ENCODE results near the gene PDCD7.
A peak's percentile ranks its signal among the peaks of the same experiment; 100 is the strongest.
"Not testable (repeated sequence)": the region's sequence is repeated elsewhere in the genome, so short reads cannot be mapped to it uniquely, and the experiment has no call there.

Gene PDCD7, protein sequence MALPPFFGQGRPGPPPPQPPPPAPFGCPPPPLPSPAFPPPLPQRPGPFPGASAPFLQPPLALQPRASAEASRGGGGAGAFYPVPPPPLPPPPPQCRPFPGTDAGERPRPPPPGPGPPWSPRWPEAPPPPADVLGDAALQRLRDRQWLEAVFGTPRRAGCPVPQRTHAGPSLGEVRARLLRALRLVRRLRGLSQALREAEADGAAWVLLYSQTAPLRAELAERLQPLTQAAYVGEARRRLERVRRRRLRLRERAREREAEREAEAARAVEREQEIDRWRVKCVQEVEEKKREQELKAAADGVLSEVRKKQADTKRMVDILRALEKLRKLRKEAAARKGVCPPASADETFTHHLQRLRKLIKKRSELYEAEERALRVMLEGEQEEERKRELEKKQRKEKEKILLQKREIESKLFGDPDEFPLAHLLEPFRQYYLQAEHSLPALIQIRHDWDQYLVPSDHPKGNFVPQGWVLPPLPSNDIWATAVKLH

DNA sequence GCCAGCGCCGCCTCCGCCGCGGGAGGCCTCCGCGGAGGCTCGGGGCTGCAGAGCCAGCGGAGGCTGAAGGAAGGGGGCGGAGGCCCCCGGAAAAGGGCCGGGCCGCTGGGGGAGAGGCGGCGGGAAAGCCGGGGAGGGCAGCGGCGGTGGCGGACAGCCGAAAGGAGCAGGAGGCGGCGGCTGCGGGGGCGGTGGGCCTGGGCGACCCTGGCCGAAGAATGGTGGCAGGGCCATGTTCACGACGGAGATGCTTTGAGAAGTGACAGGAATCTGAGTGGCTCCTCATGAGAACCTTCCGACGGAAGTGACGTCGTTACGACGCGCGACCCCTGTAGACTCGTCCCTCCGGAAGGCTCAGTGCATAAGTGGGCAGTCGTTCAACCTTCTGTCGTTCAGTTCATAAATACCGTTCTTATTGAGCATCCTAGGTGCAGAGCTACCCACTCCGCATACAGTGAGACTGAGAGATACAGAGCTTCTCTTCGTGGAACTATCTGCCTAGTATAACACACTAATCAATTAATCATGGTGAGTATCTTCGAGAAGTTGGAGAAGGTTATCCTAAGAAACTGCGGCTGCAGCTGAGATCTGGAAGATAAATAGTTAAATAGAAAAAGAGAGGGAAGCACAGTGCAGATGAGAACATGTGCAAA, at the start of gene PDCD7:
Gene PDCD7, minus strand, starts transcription at position 261 of the 653 bp plus-strand sequence. Its CDS starts 27 bp downstream, at position 234.
- peak; percentile 93 for DNase-seq (ENCODE audit: low spot score)

DNA sequence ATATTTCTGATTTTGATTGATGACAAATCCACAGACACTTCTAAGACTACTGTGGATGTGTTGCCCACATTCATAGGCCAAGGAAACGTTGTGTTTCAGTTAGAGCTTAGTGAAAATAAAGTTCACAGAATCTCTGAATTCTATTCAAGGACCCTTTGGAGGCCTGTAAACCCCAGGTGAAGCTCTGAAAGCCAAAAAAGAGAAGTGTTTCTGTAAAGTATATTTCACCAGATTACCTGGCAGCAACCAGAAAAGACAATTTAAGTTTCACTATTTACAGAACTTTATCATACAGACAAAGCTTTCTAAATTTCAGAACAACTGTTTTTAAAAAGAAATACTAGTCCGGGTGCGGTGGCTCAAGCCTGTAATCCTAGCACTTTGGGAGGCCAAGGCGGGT, 48.9 kb upstream of the PDCD7 start:
- DNase-seq (ENCODE audit: low spot score): no peak

DNA sequence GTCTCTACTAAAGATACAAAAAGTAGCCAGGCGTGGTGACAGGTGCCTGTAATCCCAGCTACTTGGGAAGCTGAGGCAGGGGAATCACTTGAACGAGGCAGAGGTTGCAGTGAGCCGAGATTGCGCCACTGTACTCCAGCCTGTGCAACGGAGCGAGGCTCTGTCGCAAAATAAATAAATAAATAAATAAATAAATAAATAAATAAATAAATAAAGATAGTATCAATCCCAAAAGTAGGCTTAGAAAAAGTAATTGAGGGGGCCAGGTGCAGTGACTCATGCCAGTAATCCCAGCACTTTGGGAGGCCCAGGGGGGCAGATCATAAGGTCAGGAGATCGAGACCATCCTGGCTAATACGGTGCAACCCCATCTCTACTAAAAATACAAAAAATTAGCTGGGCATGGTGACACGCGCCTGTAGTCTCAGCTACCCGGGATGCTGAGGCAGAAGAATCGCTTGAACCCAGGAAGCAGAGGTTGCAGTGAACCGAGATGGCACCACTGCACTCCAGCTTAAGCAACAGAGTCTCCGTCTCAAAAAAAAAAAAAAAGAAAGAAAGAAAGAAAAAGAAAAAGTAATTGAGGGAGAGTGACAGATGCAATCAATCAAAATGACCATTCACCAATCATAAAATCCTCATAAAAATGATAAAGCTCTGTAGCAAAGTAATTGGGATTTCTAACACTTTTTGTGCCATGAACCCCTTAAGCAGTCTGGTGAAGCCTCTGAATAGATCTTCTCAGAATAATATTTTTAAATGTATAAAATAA, 48.2 kb upstream of the PDCD7 start:
- DNase-seq (ENCODE audit: low spot score): not testable (repeated sequence)

DNA sequence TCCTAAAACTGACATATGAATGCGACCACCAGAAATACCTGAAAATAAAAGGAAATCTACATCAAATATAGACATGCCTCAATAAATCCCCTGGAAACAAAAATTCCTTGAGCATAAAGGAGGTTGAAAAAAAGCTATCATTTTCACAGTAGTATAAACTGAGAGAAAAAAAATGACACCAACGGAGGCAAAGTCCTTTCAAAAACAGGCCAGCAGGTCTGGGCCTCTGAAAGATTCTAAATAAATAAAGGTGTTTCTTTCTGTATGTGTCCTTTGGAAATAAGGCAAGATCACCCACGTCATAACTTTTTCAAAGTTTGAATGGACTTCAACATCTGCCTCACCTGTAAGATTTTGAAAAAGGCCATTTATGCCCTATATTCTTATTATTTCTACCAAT, 46.6 kb upstream of the PDCD7 start:
- DNase-seq (ENCODE audit: low spot score): no peak

DNA sequence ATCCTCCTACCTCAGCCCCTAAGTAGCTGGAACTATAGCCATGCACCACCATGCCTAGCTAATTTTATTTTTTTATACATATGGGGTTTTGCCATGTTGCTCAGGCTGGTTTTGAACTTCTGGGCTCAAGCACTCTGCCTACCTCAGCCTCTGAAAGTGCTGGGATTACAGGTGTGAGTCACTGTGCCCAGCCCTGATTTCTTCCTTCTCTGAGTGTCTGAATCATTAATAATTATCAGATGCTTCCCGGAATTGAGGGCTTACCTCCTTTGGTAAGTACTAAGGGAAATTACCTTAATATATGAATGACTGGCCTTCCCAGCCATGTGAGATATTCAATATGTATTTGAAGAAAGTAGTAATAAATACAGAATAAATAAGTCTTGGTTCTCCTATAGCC, 44.3 kb upstream of the PDCD7 start:
- DNase-seq (ENCODE audit: low spot score): no peak

DNA sequence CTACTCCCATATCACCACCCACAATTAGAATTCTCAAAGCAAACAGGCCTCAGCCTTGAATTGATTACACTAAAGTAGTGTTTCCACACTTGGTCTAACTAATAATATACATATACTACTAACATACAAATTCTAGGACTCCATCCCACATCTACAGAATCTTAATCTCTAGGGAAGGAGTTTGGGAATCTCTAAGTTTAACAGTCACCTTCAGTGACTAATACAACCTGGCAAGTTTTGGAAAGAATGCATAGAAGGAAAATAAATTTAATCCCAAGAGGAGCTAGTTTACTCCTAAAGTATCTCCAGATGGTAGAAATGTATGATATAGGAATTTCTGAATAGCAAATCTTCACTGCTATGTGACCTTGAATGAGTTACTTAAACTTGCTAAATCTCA, 42.4 kb upstream of the PDCD7 start:
- DNase-seq (ENCODE audit: low spot score): no peak

DNA sequence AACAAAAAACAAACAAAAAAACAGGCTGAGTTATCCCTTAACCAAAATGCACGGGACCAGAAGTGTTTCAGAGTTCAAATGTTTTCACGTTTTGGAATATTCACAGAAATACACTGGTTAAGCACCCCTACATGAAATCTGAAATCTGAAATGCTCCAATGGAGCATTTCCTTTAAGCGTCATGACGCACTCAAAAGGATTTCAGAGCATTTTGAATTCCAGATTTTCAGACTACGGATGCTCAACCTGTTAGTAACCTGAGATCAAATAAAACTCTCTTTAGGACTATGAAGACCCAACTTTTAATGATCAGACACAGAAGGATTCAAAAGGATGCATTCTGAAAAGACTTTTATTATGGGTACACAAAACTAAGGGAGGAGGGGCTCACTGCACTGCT, 41.9 kb upstream of the PDCD7 start:
- no peak for DNase-seq (ENCODE audit: low spot score)

DNA sequence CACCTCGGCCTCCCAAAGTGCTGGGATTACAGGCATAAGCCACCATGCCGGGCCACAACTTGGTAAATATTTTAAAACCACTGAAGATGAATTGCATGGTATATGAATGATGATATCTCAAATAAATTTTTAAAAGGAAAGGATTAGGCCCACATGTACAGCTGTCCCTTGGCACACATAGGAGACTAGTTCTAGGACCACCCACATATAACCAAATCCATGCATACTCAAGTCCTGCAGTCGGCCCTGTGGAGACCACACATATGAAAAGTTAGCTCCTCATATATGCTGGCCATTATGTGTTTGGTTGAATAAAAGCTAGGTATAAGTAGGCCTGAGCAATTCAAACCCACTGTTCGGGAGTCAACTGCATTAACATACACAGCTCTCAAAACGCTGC, 40.9 kb upstream of the PDCD7 start:
- no peak for DNase-seq (ENCODE audit: low spot score)

DNA sequence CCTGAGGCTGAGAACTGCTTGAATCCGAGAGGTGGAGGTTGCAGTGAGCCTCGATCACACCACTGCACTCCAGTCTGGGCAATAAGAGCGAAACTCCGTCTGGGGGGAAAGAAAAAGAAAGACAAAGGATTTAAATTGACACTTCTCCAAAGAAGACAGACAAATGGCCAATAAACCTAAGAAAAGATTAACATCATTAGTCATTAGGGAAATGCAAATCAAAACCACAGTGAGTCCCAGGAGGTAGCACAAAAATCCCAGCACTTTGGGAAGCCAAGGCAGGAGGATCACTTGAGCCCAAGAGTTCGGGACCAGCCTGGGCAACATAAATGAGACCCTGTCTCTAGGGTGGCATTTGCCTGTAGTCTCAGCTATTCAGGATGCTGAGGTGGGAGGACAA, 38.9 kb upstream of the PDCD7 start:
- DNase-seq (ENCODE audit: low spot score): no peak

DNA sequence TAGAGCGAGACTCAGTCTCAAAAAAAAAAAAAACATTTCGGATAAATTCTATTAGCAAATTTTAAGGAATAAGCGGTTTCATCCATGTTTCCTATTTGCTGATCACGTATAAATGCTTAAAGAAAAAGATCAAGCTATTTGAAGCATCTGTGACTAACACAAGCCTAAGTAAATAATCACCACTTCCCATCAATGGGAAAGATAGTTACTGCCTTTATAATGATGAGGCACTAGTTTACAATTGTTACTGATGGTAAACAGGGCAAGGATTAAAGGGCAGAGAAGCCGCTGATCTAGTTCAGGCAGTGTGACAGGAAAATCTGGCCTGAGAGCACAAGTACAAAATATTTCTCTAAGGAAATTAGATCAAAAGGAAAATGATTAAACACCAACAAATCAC, 37.8 kb upstream of the PDCD7 start:
- no peak for DNase-seq (ENCODE audit: low spot score)

DNA sequence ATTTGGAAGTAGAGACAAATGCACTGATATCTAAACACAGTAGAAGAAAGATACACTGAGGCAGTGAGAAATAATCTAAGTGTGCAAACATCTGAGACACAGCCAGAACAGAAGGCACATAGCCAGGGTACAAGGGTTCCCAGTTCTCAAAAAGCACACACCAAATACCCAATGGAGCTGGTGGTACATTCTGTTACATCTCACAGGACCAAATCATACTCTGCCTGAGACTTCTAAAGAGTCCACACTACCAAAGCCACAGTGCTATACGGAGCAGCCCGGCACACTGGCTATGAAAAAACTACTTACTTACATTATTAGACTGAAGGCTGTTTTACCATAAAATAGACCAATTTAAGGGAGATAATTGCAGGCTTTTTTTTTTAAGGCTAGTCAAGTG, 32.3 kb upstream of the PDCD7 start:
- peak; percentile 25 for DNase-seq (ENCODE audit: low spot score)

DNA sequence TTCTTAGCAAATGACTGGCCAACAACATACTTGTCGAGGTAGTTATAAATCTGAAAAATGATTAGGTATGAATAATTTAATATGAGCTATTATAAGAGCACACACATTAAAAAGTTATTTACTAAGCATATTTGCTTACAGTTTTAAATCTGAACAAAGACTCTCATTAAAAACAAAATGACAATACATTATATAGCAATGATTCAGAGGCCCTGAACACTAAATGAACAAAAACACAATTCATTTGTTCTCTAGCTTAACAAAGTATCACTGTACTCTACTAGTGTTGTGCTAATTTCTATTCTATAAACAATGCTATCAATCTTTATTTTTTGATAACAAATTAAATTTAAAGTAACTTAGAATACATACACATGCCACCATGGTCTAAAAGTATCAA, 30.5 kb upstream of the PDCD7 start:
- peak; percentile 53 for DNase-seq (ENCODE audit: low spot score)

DNA sequence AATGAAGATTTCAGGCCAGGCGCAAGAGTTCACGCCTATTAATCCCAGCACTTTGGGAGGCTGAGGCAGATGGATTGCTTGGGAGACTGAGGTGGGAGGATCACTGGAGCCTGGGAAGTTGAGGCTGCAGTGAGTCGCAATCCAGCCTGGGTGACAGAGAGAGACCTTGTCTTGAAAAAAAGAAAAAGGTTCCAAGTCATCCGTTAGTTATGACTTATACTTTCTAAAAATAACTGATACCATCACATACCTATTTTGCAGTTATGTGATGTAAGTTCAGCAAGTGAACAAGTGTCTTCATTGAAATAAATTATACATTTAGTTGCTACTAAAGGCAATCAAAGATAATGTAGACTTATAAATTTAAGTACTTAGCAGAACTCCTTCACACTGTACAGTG, 29.4 kb upstream of the PDCD7 start:
- DNase-seq (ENCODE audit: low spot score): no peak

DNA sequence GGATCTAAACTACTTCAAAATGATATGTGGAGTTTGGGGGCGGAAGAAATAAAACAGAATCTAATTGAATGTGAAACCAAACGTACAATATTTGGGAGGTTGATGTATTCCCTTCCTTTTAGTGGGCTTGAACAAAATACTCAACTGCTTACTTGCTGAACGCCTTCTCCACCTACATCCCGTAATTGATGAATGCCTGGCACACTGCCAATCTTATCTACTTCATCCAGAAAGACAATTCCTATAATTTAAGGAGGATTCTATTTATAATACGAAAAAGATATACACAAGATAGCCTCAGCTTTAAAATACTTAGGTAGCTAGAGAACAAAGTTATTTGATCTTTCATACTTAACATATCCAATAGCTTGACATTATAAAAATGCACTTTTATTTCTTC, 23.1 kb upstream of the PDCD7 start:
- DNase-seq (ENCODE audit: low spot score): no peak

DNA sequence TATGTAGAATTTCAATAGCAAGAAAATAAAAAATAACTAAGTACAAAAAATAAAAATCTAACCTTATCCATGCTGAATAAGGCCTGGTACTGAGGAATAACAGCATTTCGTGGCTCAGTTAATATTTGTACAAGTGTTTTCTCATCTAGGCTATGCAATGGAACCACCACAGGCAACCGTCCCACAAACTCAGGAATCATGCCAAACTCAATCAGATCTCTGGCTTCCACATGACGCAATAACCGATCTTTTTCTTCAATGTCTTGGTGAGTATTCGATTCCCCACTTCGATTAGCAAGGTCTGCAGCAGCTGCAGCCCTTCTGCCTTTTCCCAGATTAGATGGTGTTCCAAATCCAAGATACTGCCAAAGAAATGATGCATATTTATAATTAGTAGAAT, 21.1 kb upstream of the PDCD7 start:
- DNase-seq (ENCODE audit: low spot score): no peak

DNA sequence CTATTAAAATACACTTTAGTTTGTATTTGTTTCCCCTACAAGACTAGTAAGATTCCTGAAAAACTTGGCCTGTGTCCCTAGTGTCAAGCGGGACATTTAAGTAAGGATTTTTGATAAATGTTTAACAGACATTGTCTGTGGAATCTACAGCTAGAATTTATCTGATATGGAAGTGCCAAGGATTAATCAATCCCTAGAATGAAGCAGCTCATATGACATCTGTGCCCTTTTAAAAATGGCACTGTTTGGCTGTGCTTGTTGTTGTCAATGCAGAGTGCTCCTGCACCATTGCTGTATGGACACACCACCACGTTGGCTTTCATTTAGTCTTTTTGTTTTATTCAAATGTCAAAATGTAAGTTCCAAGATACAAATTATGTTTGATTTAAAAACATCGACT, 14.3 kb upstream of the PDCD7 start:
- no peak for DNase-seq (ENCODE audit: low spot score)

DNA sequence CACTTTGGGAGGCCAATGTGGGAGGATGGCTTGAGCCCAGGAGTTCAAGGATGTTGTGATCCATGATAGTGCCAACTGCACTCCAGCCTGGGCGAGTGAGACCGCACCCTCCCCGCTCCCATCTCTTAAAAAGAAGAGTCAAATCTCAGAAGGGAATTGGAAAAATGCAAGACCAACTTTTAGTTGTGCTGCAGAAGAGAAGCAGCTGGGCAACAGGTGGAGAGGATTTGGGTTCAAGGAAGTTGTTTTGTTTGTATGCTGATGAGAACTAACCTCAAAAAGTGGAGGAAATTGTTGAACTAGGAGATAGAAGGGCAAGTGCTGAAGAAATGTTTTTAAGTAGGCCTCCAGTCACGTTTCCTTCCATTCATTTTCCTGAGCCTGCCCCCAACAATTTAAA, 12.8 kb upstream of the PDCD7 start:
- no peak for DNase-seq (ENCODE audit: low spot score)

DNA sequence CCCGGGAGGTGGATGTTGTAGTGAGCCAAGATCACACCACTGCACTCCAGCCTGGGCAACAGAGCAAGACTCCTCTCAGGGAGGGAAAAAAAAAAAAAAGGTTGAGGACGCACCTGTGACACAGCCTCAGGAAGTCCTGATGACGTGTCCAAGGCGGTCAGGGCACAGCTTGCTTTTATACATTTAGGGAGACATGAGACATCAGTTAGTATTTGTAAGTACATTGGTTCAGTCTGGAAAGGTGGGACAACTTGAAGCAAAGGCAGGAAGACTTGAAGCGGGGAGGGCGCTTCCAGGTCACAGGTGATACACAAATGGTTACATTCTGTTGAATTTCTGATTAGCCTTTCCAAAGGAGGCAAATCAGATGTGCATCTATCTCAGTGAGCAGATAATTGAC, 5.0 kb upstream of the PDCD7 start:
- not testable (repeated sequence) for DNase-seq (ENCODE audit: low spot score)

DNA sequence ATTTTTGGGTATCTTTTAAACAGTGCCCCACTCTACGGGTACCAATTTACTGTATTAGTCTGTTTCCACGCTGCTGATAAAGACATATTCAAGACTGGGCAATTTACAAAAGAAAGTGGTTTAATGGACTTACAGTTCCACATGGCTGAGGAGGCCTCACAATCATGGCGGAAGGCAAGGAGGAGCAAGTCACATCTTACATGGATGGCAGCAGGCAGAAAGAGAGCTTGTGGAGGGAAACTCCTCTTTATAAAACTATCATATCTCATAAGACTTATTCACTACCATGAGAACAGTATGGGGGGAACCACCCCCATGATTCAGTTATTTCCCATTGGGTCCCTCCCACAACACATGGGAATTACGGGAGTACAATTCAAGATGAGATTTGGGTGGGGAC, 4.3 kb upstream of the PDCD7 start:
- DNase-seq (ENCODE audit: low spot score): not testable (repeated sequence)

DNA sequence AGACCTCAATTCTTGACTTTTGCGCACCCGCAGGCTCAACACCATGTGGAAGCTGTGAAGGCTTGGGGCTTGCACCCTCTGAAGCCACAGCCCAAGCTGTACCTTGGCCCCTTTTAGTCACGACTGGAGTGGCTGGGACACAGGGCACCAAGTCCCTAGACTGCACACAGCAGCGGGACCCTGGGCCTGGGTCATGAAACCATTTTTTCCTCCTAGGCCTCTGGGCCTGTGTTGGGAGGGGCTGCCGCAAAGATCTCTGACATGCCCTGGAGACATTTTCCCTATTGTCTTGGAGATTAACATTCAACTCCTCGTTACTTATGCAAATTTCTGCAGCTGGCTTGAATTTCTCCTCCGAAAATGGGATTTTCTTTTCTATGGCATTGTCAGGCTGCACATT, 3.5 kb upstream of the PDCD7 start:
- not testable (repeated sequence) for DNase-seq (ENCODE audit: low spot score)

DNA sequence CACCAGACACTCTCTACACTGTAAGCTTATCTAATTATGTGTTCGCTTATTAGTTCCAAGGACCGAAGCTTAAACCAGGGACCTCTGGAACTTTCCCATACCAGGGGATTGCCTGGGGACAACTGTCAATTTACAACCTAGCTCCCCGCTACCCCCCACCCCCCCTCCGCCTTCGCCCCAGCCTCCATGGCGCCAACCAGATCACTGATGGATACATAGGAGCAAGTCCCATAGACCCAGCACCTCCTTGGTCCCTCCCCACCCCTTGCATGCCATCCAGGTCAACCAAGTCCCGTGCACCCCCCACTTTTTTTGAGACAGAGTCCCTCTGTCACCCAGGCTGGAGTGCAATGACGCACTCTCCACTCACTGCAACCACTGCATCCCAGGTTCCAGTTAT, 930 bp upstream of the PDCD7 start:
- no peak for DNase-seq (ENCODE audit: low spot score)

DNA sequence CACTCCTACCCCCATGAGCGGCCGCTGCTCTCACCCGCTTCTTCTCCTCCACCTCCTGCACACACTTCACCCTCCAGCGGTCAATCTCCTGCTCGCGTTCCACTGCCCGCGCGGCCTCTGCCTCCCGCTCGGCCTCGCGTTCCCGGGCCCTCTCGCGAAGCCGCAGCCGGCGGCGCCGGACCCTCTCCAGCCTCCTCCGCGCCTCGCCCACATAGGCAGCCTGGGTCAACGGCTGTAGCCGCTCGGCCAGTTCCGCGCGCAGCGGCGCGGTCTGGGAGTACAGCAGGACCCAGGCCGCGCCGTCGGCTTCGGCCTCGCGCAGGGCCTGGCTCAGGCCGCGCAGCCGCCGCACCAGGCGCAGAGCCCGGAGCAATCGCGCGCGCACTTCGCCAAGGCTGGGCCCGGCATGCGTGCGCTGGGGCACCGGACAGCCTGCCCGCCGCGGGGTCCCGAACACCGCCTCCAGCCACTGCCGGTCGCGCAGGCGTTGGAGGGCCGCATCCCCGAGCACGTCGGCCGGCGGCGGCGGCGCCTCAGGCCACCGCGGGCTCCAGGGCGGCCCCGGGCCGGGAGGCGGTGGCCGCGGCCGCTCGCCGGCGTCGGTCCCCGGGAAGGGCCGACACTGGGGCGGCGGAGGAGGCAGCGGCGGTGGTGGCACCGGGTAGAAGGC, 595 bp downstream of the PDCD7 start:
- no peak for DNase-seq (ENCODE audit: low spot score)

Data from globus pallidus (tissue), 1 donor.